ENCODE data around the gene LARGE1. TPM values are rescaled to one million over a fixed set of nuclear protein-coding genes. Genes with fewer than 3 reads are reported as not detected.

Gene LARGE1
- polyA plus RNA-seq, 3 donors = 0.05 to 0.13 TPM; not detected in 1

GRCh38 chr22:33496112-33496511, 424.2 kb downstream of the LARGE1 start:
- 100% methylated on average over 2 of the region's 5 CpGs for WGBS (ENCODE audit: insufficient coverage)
- Histone ChIP-seq H3K4me1 (ENCODE audit: control insufficient read depth in 1 of 2, insufficient read depth in 2 of 2, low read length in 2 of 2) (no peaks in the 10 kb centered on the region), H3K4me3 (replicated peaks in 1 of 3; ENCODE audit: low read depth in 2 of 3, low read length in 3 of 3) (no peak overlapping the region), H3K79me2 (ENCODE audit: insufficient read depth, low read length) (no peaks in the 10 kb centered on the region), H2AFZ (ENCODE audit: insufficient read depth, low read depth, low read length, poor library complexity, severe bottlenecking) (no peak overlapping the region), H4K20me1 (ENCODE audit: insufficient read depth, low read length) (no peaks in the 10 kb centered on the region), H3K4me2 (replicated peaks; ENCODE audit: extremely low read depth, low read length, poor library complexity, severe bottlenecking) (no peak overlapping the region), H3K27me3 (ENCODE audit: control insufficient read depth in 2 of 2, insufficient read depth in 2 of 2, low read length in 2 of 2) (no peaks in the 10 kb centered on the region), H3K36me3 (replicated peaks in 1 of 2; ENCODE audit: control insufficient read depth in 1 of 2, insufficient read depth in 2 of 2, low read length in 2 of 2) (no peaks in the 10 kb centered on the region), H3K9ac (ENCODE audit: insufficient read depth, low read length, poor library complexity, severe bottlenecking) (no peak overlapping the region), H3K9me3 (replicated peaks in 1 of 2; ENCODE audit: control insufficient read depth in 1 of 2, insufficient read depth in 1 of 2, low read length in 2 of 2) (no peaks in the 10 kb centered on the region), H3K27ac (ENCODE audit: low read depth in 1 of 2, low read length in 2 of 2) (no peak overlapping the region)
- Mint-ChIP-seq H3K4me1 (no peaks in the 10 kb centered on the region), H3K36me3 (no peaks in the 10 kb centered on the region), H3K27me3 (ENCODE audit: low read depth in 3 of 3) (peaks cover 0 to 2% (median 2%) of the 10 kb centered on the region in 3 donors), H3K4me3 (no peak overlapping the region), H3K9me3 (no peaks in the 10 kb centered on the region), H3K27ac (no peak overlapping the region)
- DNase-seq = no peak
- TF ChIP-seq CTCF (IDR thresholded peaks at IDR 0.05) = no peak
- intact Hi-C loops (cut with micrococcal nuclease) = no loop called here

GRCh38 chr22:33493476-33494205, 426.6 kb downstream of the LARGE1 start:
- no peak overlapping the region for H3K27ac Mint-ChIP-seq

More at GRCh38 chr22:33493476-33494205, 426.6 kb downstream of the LARGE1 start:
- H3K27me3 Mint-ChIP-seq (ENCODE audit: low read depth in 3 of 3) = peaks cover 0 to 2% (median 2%) of the 10 kb centered on the region in 3 donors
- Histone ChIP-seq H3K79me2 (ENCODE audit: insufficient read depth, low read length) (no peaks in the 10 kb centered on the region), H3K4me1 (ENCODE audit: control insufficient read depth in 1 of 2, insufficient read depth in 2 of 2, low read length in 2 of 2) (no peaks in the 10 kb centered on the region), H3K4me3 (replicated peaks in 1 of 3; ENCODE audit: low read depth in 2 of 3, low read length in 3 of 3) (no peak overlapping the region), H2AFZ (ENCODE audit: insufficient read depth, low read depth, low read length, poor library complexity, severe bottlenecking) (no peak overlapping the region), H4K20me1 (ENCODE audit: insufficient read depth, low read length) (no peaks in the 10 kb centered on the region), H3K4me2 (replicated peaks; ENCODE audit: extremely low read depth, low read length, poor library complexity, severe bottlenecking) (no peak overlapping the region), H3K9ac (ENCODE audit: insufficient read depth, low read length, poor library complexity, severe bottlenecking) (no peak overlapping the region), H3K36me3 (replicated peaks in 1 of 2; ENCODE audit: control insufficient read depth in 1 of 2, insufficient read depth in 2 of 2, low read length in 2 of 2) (no peaks in the 10 kb centered on the region), H3K27me3 (ENCODE audit: control insufficient read depth in 2 of 2, insufficient read depth in 2 of 2, low read length in 2 of 2) (no peaks in the 10 kb centered on the region), H3K9me3 (replicated peaks in 1 of 2; ENCODE audit: control insufficient read depth in 1 of 2, insufficient read depth in 1 of 2, low read length in 2 of 2) (no peaks in the 10 kb centered on the region), H3K27ac (ENCODE audit: low read depth in 1 of 2, low read length in 2 of 2) (no peak overlapping the region)
- WGBS (ENCODE audit: insufficient coverage) = 100% methylated on average over 1 of the region's 4 CpGs
- H3K4me1 Mint-ChIP-seq = no peaks in the 10 kb centered on the region
- no peak overlapping the region for H3K4me3 Mint-ChIP-seq
- peaks cover 0 to 3% (median 0%) of the 10 kb centered on the region in 7 donors for H3K9me3 Mint-ChIP-seq
- intact Hi-C loops (cut with micrococcal nuclease) = no loop called here
- DNase-seq = no peak
- no peaks in the 10 kb centered on the region for H3K36me3 Mint-ChIP-seq
- no peak for TF ChIP-seq CTCF (IDR thresholded peaks at IDR 0.05)
